ENCODE results near the gene BCAT1.
"Not testable (repeated sequence)": the region's sequence is repeated elsewhere in the genome, so short reads cannot be mapped to it uniquely, and the experiment has no call there.

Gene BCAT1

DNA sequence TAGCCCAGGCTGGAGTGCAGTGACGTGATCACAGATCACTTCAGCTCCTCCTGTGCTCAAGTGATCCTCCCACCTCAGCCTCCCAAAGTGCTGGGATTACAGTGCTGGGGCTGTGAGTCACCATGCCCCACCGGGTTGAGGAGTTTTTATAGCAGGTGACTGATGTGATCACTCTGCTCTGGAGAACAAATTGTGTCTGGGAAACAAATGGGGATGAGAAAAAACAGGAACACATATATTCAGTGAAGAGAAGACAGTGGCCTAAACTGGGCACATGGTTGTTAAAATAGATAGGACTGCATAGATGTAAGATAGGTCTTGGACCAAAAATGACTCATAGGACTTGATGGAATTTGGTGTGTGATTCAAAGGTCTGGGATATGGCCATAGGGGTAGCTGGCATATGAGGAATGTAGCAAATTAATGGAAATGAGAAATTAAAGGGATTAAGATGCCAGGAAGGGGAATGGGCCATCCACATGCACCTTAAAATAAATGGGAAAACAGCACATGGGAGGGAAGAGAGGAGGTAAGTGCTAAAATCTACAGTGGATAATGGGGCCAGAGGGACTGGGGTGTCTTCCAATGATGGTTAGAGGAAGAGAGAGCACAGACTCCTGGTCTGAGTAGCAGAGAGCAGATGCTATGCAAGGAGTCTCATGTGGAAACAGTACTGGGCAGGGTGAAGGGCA lies 11.2 kb downstream of the BCAT1 start:
- no peak for FAIRE-seq
- TF ChIP-seq CTCF (IDR thresholded peaks at IDR 0.05; ENCODE audit: insufficient read depth, missing control alignments): no peak

DNA sequence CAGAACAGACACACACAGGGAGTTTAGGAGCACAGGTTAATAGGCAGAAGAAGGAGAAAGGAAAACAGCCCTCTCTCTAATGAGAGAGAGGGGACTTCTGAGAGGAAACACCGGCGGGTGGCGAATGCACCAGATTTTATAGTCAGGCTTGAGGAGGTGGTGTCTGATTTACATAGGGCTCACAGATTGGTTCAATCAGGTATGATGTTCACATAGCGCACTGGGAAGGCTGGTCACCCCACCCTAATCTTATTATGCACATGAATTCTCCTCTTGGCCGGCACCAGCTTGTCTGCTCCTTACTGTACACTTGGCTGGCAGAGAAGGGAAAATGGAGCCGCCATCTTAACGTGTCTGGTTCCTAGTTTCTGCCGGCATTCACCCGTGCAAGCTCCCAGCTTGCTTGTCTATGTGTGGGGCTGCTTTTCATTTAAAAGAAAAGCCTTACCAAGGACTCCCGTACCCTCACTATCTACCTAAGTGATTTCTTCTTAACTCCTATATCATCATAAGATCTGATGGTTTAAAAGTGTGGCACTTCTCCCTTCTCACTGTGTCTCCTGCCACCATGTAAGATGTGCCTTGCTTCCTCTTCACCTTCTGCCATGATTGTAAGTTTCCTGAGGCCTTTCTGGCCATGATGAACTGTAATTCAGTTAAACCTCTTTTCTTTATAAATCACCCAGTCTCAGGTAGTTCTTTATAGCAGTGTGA lies 15.1 kb downstream of the BCAT1 start:
- no peak for FAIRE-seq

More for the DNA sequence above, 11.2 kb downstream of the BCAT1 start:
- DNase-seq (ENCODE audit: insufficient read length, low spot score): no peak

GRCh38 chr12:24931666-24932405 lies 17.1 kb downstream of the BCAT1 start:
- TF ChIP-seq CTCF (IDR thresholded peaks at IDR 0.05; ENCODE audit: insufficient read depth, missing control alignments): no peak
- FAIRE-seq: no peak
- DNase-seq (ENCODE audit: insufficient read length, low spot score): no peak

More for the DNA sequence above, 15.1 kb downstream of the BCAT1 start:
- DNase-seq (ENCODE audit: insufficient read length, low spot score): no peak
- no peak for TF ChIP-seq CTCF (IDR thresholded peaks at IDR 0.05; ENCODE audit: insufficient read depth, missing control alignments)

GRCh38 chr12:24929953-24930352 lies 18.9 kb downstream of the BCAT1 start:
- DNase-seq (ENCODE audit: insufficient read length, low spot score) (no peak), FAIRE-seq (no peak)
- no peak for TF ChIP-seq CTCF (IDR thresholded peaks at IDR 0.05; ENCODE audit: insufficient read depth, missing control alignments)

- not testable (repeated sequence) for DNase-seq (ENCODE audit: insufficient read length, low spot score); FAIRE-seq
Observed at GRCh38 chr12:24928533-24929306, 20.2 kb downstream of the BCAT1 start.

DNA sequence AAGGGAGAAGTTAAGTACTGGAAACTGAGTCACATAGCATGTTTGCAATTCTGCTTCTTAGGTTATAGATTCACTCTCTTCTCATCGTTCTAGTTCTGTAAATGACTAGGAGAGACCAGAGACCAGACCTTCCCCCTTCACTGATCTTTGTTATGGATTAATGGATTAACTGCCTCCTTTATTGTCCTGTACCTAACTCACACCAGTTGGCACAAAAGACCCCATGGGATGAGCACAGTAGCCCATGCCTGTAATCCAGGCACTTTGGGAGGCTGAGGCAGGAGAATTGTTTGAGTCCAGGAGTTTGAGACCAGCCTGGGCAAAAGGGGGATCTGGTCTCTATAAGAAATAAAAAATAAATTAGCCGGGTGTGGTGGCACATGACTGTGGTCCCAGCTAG lies 20.8 kb downstream of the BCAT1 start:
- DNase-seq (ENCODE audit: insufficient read length, low spot score): no peak
- FAIRE-seq: no peak
- TF ChIP-seq CTCF (IDR thresholded peaks at IDR 0.05; ENCODE audit: insufficient read depth, missing control alignments): no peak

- FAIRE-seq; DNase-seq (ENCODE audit: insufficient read length, low spot score): not testable (repeated sequence)
Observed at GRCh38 chr12:24926080-24926479, 22.8 kb downstream of the BCAT1 start.

Data from D721Med (cell line).